GM12891 (cell line): ENCODE measurements around the gene HSP90AB1.

Source experiments
- POLR2A ChIP-seq: IDR thresholded peaks from 2 replicates; pipeline ENCODE4 v1.6.1; 2011; ENCODE audit warnings: low read depth, low read length, control low read depth
- POLR2AphosphoS5 ChIP-seq: IDR thresholded peaks from 2 replicates; pipeline ENCODE4 v1.6.1; 2011; ENCODE audit warnings: low read depth, low read length, control low read depth
- TAF1 ChIP-seq: IDR thresholded peaks from 2 replicates; pipeline ENCODE4 v1.6.1; 2011; ENCODE audit warnings: low read depth, low read length, control low read depth

DNA sequence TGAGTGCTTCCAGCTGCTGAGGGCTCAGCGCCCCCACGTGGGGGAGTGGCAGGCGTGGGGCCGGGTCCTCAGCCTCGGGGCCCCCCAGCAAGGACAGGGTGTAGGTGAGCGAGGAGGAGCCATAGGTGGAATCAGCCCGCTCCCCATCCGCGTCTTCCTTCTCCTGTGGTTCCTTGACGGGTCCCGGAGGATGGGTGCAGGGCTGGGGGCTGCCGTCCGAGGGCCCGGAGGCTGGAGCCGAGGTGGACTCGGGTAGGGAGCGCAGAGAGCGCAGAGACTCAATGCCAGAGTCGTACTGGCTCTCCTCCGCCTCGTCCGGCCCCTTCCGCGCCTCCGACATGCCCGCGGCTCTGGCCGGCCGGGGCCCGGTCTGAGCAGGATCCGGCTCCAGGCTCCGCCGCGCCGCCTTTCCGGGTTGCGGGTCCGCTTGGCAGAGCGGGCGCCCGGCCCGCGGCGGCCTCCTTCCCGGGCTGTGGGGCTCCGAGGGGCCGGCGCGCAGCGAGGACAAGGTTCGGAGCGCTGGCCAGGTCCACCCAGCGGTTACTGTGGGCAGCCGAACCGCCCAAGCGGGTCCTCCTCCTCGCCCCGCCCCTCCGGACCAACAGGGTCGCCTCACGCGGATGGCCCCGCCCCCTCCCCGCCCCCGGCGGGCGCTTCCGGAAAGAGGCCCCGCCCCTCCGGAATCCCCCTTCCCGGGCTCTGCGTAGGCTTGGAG is 18.3 kb downstream of the HSP90AB1 start, which contains the start of gene NFKBIE:
- TF ChIP-seq POLR2A: peak; percentile 39; the same call in 1 of the 2 replicates
- peak; percentile 67; the same call in 1 of the 2 replicates for TF ChIP-seq POLR2AphosphoS5
- TF ChIP-seq TAF1: peak; percentile 56; the same call in 1 of the 2 replicates
